ENCODE results near the gene CYP4B1. TPM values are rescaled to one million over a fixed set of nuclear protein-coding genes. Genes with fewer than 3 reads are reported as not detected.

CYP4B1 gene
- total RNA-seq, 1 experiment from 2014 or later, result 0.92 TPM

DNA sequence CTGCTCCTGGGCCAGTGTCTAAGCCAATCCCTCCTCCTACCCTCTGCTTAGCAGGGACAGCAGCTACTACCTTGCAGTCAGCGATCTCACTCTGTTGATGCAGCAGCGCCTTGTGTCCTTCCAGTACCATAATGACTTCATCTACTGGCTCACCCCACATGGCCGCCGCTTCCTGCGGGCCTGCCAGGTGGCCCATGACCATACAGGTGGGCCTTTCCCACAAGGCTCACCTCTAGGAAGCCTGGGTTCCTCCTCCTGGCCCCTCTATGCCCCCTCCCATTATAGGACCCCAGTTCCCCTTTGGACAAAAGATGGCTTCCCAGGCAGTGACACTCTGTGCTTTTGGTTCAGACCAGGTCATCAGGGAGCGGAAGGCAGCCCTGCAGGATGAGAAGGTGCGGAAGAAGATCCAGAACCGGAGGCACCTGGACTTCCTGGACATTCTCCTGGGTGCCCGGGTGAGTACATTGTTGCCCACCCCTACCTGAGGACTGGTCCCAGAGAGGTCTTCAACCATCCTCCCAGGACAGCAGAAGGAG lies 15.1 kb downstream of the CYP4B1 start:
- no peak for DNase-seq
- H3K36me3 Mint-ChIP-seq (ENCODE audit: insufficient read depth, unreplicated experiment), result no peaks in the 10 kb centered on the region
- intact Hi-C loops (cut with micrococcal nuclease; ENCODE audit: unreplicated experiment), result no loop called here
- H3K27ac Mint-ChIP-seq (ENCODE audit: unreplicated experiment), result no peak overlapping the region
- no peaks in the 10 kb centered on the region for H3K27me3 Mint-ChIP-seq (ENCODE audit: unreplicated experiment)
- H3K9me3 Mint-ChIP-seq (ENCODE audit: low read depth, unreplicated experiment), result no peaks in the 10 kb centered on the region
- CTCF ChIA-PET, result no interaction called here
- no peaks in the 10 kb centered on the region for H3K4me1 Mint-ChIP-seq (ENCODE audit: low read depth, unreplicated experiment)
- TF ChIP-seq, protein P1, sequence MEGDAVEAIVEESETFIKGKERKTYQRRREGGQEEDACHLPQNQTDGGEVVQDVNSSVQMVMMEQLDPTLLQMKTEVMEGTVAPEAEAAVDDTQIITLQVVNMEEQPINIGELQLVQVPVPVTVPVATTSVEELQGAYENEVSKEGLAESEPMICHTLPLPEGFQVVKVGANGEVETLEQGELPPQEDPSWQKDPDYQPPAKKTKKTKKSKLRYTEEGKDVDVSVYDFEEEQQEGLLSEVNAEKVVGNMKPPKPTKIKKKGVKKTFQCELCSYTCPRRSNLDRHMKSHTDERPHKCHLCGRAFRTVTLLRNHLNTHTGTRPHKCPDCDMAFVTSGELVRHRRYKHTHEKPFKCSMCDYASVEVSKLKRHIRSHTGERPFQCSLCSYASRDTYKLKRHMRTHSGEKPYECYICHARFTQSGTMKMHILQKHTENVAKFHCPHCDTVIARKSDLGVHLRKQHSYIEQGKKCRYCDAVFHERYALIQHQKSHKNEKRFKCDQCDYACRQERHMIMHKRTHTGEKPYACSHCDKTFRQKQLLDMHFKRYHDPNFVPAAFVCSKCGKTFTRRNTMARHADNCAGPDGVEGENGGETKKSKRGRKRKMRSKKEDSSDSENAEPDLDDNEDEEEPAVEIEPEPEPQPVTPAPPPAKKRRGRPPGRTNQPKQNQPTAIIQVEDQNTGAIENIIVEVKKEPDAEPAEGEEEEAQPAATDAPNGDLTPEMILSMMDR (IDR thresholded peaks at IDR 0.05; ENCODE audit: unreplicated experiment), result no peak
- BruUV-seq (replicated peaks), result no TSS peak
- H3K4me3 Mint-ChIP-seq (ENCODE audit: low read depth, unreplicated experiment), result no peak overlapping the region

DNA sequence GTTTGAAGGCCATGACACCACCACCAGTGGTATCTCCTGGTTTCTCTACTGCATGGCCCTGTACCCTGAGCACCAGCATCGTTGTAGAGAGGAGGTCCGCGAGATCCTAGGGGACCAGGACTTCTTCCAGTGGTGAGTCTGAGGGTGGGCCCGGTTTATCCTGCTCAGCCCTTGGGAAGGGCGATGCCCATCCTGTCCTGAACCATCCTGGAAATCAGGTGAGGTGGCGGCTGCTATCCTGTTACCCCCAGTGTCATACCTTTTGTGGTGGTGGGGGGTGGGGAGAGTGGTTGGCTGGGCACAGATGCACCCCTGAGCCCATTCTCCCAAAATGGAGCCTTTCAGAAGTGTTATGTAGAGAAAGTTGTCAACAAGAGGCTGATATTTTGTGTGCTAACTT lies 16.3 kb downstream of the CYP4B1 start:
- no peak for DNase-seq
- TF ChIP-seq, protein P1 (IDR thresholded peaks at IDR 0.05; ENCODE audit: unreplicated experiment), result no peak
- Mint-ChIP-seq H3K4me3 (ENCODE audit: low read depth, unreplicated experiment) (no peak overlapping the region), H3K27ac (ENCODE audit: unreplicated experiment) (no peak overlapping the region), H3K27me3 (ENCODE audit: unreplicated experiment) (no peaks in the 10 kb centered on the region), H3K4me1 (ENCODE audit: low read depth, unreplicated experiment) (no peaks in the 10 kb centered on the region), H3K9me3 (ENCODE audit: low read depth, unreplicated experiment) (no peaks in the 10 kb centered on the region), H3K36me3 (ENCODE audit: insufficient read depth, unreplicated experiment) (no peaks in the 10 kb centered on the region)
- CTCF ChIA-PET, result no interaction called here
- no TSS peak for BruUV-seq (replicated peaks)
- intact Hi-C loops (cut with micrococcal nuclease; ENCODE audit: unreplicated experiment), result no loop called here

DNA sequence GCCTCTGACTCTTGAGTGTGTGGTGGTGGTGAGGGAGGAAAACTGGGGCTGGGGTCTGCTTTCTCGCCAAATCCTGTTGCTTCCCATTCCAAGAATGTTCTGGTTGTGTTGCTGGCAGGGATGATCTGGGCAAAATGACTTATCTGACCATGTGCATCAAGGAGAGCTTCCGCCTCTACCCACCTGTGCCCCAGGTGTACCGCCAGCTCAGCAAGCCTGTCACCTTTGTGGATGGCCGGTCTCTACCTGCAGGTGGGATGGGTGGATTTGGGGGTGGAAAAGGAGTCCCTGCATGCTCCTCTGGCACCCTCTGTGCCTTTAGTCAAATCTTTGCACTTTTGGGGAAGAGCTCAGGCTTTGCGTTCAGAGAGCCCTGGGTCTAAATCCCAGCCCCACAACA lies 18.1 kb downstream of the CYP4B1 start:
- no peak for DNase-seq
- H3K27me3 Mint-ChIP-seq (ENCODE audit: unreplicated experiment), result no peaks in the 10 kb centered on the region
- no peak overlapping the region for H3K27ac Mint-ChIP-seq (ENCODE audit: unreplicated experiment)
- H3K4me1 Mint-ChIP-seq (ENCODE audit: low read depth, unreplicated experiment), result no peaks in the 10 kb centered on the region
- TF ChIP-seq, protein P1 (IDR thresholded peaks at IDR 0.05; ENCODE audit: unreplicated experiment), result no peak
- no peak overlapping the region for H3K4me3 Mint-ChIP-seq (ENCODE audit: low read depth, unreplicated experiment)
- H3K36me3 Mint-ChIP-seq (ENCODE audit: insufficient read depth, unreplicated experiment), result no peaks in the 10 kb centered on the region
- intact Hi-C loops (cut with micrococcal nuclease; ENCODE audit: unreplicated experiment), result no loop called here
- CTCF ChIA-PET, result no interaction called here
- BruUV-seq (replicated peaks), result no TSS peak
- H3K9me3 Mint-ChIP-seq (ENCODE audit: low read depth, unreplicated experiment), result no peaks in the 10 kb centered on the region

DNA sequence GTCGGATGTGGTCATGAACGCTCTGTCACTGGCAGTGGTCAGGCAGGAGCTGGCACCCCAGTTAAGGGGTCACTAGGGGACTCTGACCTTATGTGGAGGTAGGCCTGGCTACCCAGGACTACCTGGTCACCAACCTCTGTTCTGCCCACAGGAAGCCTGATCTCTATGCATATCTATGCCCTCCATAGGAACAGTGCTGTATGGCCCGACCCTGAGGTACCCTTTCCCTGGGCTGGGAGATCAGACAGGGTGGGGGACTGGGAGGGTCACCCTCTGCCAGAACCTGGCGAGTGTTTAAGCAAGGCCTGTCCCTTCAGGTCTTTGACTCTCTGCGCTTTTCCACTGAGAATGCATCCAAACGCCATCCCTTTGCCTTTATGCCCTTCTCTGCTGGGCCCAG lies 19.0 kb downstream of the CYP4B1 start:
- no TSS peak for BruUV-seq (replicated peaks)
- H3K9me3 Mint-ChIP-seq (ENCODE audit: low read depth, unreplicated experiment), result no peaks in the 10 kb centered on the region
- no peak overlapping the region for H3K4me3 Mint-ChIP-seq (ENCODE audit: low read depth, unreplicated experiment)
- no peak overlapping the region for H3K27ac Mint-ChIP-seq (ENCODE audit: unreplicated experiment)
- intact Hi-C loops (cut with micrococcal nuclease; ENCODE audit: unreplicated experiment), result no loop called here
- no peak for DNase-seq
- H3K27me3 Mint-ChIP-seq (ENCODE audit: unreplicated experiment), result no peaks in the 10 kb centered on the region
- H3K36me3 Mint-ChIP-seq (ENCODE audit: insufficient read depth, unreplicated experiment), result no peaks in the 10 kb centered on the region
- TF ChIP-seq, protein P1 (IDR thresholded peaks at IDR 0.05; ENCODE audit: unreplicated experiment), result no peak
- CTCF ChIA-PET, result no interaction called here
- H3K4me1 Mint-ChIP-seq (ENCODE audit: low read depth, unreplicated experiment), result no peaks in the 10 kb centered on the region

All from Calu3 (cell line).